HG03565 (cell line): ENCODE results near the gene IFT25.
"Not testable (repeated sequence)": the region's sequence is repeated elsewhere in the genome, so short reads cannot be mapped to it uniquely, and the experiment has no call there.

Experiments used
- ATAC-seq: cut with Tn5 transposase; IDR thresholded peaks from one replicate; pipeline ENCODE4 v1.9.1; 2021; ENCODE audit warnings: mild to moderate bottlenecking, moderate library complexity; ENCODE audit not compliant: unreplicated experiment

IFT25 gene

GRCh38 chr1:53890522-53890941, 55.0 kb downstream of the IFT25 start:
- no peak for ATAC-seq

DNA sequence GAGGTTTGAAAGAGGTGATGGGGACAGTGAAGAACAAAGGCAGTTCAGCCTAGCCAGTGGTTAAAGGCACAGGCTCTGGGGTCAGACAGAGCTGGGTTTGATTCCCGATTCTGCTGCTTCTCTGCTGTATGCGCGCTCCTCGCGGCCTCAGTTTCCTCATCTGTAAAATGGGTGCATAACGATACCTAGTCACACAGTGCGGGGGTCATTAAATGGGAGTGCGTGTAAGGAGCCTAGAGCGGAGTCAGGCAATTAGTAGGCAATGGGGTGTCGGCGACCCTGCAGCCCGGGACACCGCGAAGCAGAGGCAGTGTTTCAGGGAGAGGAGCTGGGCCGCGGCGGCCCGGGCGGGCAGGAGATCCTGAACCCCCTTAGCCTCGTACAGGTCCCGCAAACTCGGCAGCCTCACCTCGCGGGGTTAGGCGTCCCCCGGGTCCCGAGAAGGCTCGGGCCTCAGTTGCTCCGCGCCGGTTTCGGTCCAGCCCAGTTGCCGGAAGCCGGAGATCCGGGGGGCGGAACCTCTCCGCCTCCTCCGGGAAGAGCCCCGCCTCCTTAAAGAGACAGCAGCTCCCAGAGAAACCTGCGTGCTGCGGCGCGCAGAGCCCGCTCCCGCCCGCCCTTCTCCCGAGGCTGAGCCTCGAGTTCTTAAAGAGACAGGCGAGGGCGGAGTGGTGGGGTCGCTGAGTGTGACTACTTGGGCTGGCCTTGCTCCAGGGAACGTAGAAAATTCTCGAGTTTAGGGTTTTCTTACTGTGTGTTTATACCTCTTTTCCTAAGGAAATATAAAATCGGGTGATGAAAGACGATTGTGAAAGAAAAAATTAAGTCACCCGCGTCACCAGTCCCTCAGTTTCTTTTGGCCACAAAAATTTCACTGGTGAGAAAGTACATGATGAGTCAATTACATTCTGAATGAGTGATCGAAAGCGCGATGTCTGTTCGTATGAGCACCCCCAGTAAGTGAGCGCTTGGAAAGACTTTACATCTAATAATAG, 55.9 kb downstream of the IFT25 start, which contains the start of gene YIPF1:
Gene YIPF1, minus strand, starts transcription at position 494 of the 995 bp plus-strand sequence. CDS start 860 bp downstream, outside the sequence.
- ATAC-seq: peak; percentile 78

- no peak for ATAC-seq
Observed at GRCh38 chr1:53888681-53889080, 56.8 kb downstream of the IFT25 start.

- not testable (repeated sequence) for ATAC-seq
Observed at GRCh38 chr1:53883600-53883999, 61.9 kb downstream of the IFT25 start.

GRCh38 chr1:53881853-53882252, 63.6 kb downstream of the IFT25 start:
- not testable (repeated sequence) for ATAC-seq

DNA sequence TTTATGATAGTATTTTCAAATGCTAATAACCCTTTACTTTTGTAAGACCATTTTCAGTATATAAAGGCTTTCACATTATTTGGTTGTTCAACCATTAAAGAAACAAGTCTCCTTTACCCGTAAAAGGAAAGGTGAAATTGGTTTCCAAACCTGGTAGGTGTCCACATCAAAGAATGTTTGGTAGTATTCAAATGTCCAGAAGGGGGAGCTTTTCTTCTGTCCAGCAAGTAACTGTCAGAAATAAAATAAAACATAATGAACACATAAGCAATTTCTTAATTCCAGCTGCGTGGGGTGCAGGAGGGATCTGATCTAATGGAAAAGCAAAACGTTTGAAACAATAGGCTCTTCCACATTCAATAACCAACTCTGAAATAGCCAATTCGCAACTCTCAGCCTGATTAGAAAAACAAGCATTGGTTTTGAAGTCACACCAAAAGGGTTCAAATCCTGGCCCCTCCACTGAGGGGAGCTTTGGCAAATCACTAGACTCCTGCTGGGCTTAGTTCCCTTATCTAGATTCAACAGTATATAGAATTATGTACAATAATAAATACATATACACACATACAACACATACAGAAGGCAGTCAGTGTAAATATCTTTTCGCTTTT, 66.9 kb downstream of the IFT25 start:
- ATAC-seq: no peak

DNA sequence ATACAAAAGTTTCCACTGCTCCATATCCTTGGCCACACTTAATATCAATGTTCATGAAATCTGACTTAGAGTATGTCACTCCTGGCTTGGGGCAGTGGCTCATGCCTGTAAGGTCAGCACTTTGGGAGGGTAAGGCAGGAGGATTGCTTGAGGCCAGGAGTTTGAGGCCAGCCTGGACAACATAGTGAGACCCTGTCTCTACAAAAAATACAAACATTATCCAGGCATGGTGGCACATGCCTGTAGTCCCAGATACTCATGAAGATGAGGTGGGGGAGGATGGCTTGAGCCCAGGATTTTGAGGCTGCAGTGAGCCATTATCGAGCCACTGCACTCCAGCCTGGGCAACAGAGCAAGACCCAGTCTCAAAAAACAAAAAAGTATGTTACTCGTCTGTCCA, 70.3 kb downstream of the IFT25 start:
- not testable (repeated sequence) for ATAC-seq

DNA sequence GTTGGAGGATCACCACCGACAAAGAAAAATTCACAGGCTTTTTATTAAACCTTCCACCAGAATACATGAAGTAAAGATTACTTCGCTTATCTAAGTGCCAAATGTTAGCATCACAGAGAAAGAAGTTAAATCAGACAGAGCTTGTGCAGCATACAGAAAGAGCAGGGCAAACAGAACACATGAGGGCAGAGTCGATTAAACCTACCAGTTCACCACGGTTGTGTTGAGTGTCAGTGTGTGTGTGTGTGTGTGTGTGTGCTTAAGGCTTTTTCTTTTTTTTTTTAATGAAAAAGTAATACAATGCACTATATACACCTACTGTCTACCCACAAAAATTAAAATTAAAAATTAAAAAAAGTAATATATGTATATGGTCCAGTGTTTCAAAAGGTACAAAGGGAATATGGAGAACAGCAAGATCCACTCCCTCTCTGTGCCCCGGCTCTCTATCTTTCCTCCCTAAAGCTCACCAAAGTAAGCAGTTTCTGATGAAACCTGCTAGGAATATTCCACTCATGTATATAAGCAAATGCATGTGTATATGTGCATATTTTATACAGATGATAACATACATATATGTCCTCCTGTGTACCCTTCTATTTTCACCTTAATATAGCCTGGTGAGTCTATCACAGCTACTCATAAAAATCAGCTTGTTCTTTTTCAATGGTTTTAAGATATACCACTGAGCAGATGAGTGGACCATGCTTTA, 73.6 kb downstream of the IFT25 start:
- no peak for ATAC-seq
